HepG2 (cell line): Measurements from ENCODE around the gene ARIH2. TPM values are rescaled to one million over a fixed set of nuclear protein-coding genes. Genes with fewer than 3 reads are reported as not detected.

Experiments used
- DPF2 ChIP-seq: sonication (generic); formaldehyde crosslinking; IDR thresholded peaks from 2 replicates; pipeline ENCODE4 v1.4.0; 2020; ENCODE audit warnings: mild to moderate bottlenecking, low read depth, missing genetic modification reagents, borderline replicate concordance
- DR1 ChIP-seq: sonication (generic); formaldehyde crosslinking; IDR thresholded peaks from 2 replicates; pipeline ENCODE4 v1.8.0; 2021; ENCODE audit warnings: mild to moderate bottlenecking, missing genetic modification reagents, inconsistent platforms
- FOSL1 ChIP-seq: sonication (generic); formaldehyde crosslinking; IDR thresholded peaks from 2 replicates; pipeline ENCODE4 v1.9.0; 2021; ENCODE audit warnings: missing genetic modification reagents, borderline replicate concordance
- FOSL2 ChIP-seq: sonication (generic); formaldehyde crosslinking; IDR thresholded peaks from 2 replicates; pipeline ENCODE4 v1.4.0; 2020; ENCODE audit warnings: missing genetic modification reagents
- HMG20B ChIP-seq: conservative IDR thresholded peaks from 2 replicates; pipeline ENCODE4 v1.6.1; 2016; ENCODE audit warnings: missing genetic modification reagents, missing compliant biosample characterization
- NFRKB ChIP-seq: fragments of 450-650 bp; IDR thresholded peaks from 2 replicates; pipeline ENCODE4 v1.6.1; 2017
- NR3C1 ChIP-seq: sonication (generic); formaldehyde crosslinking; IDR thresholded peaks from 2 replicates; pipeline ENCODE4 v1.4.0; 2020; ENCODE audit warnings: missing genetic modification reagents
- RORA ChIP-seq: sonication (generic); formaldehyde crosslinking; IDR thresholded peaks from 2 replicates; pipeline ENCODE4 v1.5.0; 2020; ENCODE audit warnings: mild to moderate bottlenecking, missing genetic modification reagents, moderate library complexity
- SMAD3 ChIP-seq: sonication (generic); formaldehyde crosslinking; IDR thresholded peaks from 2 replicates; pipeline ENCODE4 v1.4.0; 2020; ENCODE audit warnings: missing genetic modification reagents
- SMAD9 ChIP-seq: sonication (generic); formaldehyde crosslinking; IDR thresholded peaks from 2 replicates; pipeline ENCODE4 v1.5.1; 2020; ENCODE audit warnings: mild to moderate bottlenecking, missing genetic modification reagents
- polyA plus RNA-seq, 8 experiments: library from polyadenylated mRNA; depleted of rRNA in 3 of 8; stranded (reverse) in 7 of 8; unstranded in 1 of 8; fragments of >200 nt; fragmentation: Illumina TruSeq in 4 of 8; extraction: Trizol in 4 of 8; gene quantifications; 2 replicates each; pipeline versions ENCODE4 v1.2.1 to v1.2.3, GENCODE V29; 2011 to 2016; ENCODE audit warnings: low read depth in 4 of 8, missing spikeins in 1 of 8, mixed read lengths in 1 of 8; ENCODE audit not compliant: insufficient read depth in 1 of 8
- total RNA-seq, 5 experiments: library from RNA; depleted of rRNA; stranded (reverse); fragments of >200 nt; fragmentation: Illumina TruSeq; extraction: Trizol; gene quantifications; 2 replicates each; pipeline ENCODE4 v1.2.3, GENCODE V29; 2016; ENCODE audit warnings: low read depth in 1 of 5
- TF ChIP-seq, protein P1 (sequence below), 2 experiments: sonication (generic) in 1 of 2; formaldehyde crosslinking in 1 of 2; IDR thresholded peaks; 2 replicates each; pipeline versions ENCODE4 v1.4.0 to v1.6.1; 2016 to 2020; ENCODE audit warnings: borderline replicate concordance in 1 of 2, low read depth in 1 of 2, mild to moderate bottlenecking in 1 of 2, missing genetic modification reagents in 1 of 2
- TF ChIP-seq, protein P2 (sequence below): IDR thresholded peaks from 2 replicates; pipeline ENCODE4 v1.6.1; 2016
- TF ChIP-seq, protein P3 (sequence below): sonication (generic); formaldehyde crosslinking; IDR thresholded peaks from 2 replicates; pipeline ENCODE4 v1.9.0; 2021; ENCODE audit warnings: missing genetic modification reagents, borderline replicate concordance
- TF ChIP-seq, protein P4 (sequence below): sonication (generic); formaldehyde crosslinking; IDR thresholded peaks from 2 replicates; pipeline ENCODE4 v1.4.0; 2020; ENCODE audit warnings: missing genetic modification reagents, borderline replicate concordance

The ARIH2 gene
- total and polyA plus RNA-seq, 2 of the 13 experiments (the other 11 are each of a cell fraction or from before 2014, with no cell fraction given): 64.8 to 83.3 TPM

DNA sequence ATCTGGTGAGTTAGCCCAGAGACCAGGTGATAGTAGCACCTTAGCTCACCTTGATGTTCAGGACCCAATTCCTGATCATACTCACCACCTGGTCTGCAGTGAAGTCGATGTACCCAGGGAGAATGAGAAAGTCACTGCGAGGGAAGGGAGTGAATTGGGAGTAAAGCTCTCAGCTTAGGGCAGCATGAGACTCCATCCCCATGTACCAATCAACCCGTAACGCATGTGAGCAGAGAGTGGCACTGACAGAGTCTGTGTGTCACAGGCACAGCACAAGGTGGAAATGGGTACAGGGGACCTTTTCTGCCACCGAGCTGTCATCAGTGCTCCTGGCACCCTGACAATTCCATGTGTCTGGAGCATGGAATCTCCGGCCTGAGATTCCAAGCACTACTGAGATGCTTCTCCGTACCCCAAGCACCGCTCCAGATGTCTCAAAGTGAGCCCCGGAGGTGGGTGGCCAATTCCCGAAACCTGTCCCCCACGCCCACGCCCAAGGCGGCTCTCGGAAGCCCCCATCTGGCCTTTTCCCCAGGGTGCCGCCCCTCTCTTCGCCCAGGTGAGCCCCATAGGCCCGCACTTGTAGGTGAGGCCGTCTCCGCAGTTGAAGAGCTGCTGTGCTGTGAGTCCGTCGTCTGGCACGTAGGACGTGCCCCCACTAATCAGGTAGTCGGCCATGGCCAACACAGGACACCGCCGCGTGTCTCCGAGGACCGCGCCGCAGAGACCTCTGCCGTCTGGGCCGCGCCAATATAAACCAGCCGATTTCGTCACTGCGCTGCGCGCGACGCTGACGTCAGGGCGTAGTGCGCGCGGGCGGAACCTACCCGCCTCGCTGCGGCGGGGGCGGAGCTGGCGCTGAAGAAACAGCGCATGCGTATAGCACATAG, 110.3 kb downstream of the ARIH2 start, which contains the start of gene IMPDH2 (continued):
- TF ChIP-seq, protein P1, sequence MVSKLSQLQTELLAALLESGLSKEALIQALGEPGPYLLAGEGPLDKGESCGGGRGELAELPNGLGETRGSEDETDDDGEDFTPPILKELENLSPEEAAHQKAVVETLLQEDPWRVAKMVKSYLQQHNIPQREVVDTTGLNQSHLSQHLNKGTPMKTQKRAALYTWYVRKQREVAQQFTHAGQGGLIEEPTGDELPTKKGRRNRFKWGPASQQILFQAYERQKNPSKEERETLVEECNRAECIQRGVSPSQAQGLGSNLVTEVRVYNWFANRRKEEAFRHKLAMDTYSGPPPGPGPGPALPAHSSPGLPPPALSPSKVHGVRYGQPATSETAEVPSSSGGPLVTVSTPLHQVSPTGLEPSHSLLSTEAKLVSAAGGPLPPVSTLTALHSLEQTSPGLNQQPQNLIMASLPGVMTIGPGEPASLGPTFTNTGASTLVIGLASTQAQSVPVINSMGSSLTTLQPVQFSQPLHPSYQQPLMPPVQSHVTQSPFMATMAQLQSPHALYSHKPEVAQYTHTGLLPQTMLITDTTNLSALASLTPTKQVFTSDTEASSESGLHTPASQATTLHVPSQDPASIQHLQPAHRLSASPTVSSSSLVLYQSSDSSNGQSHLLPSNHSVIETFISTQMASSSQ (IDR thresholded peaks at IDR 0.05; ENCODE audit: low read depth): no peak
- TF ChIP-seq, protein P1 (CRISPR knock-in tag; IDR thresholded peaks at IDR 0.05; ENCODE audit: borderline replicate concordance): peak; percentile 60; the same call in 1 of the 2 replicates
- TF ChIP-seq FOSL2 (CRISPR knock-in tag) (peak; percentile 73), NR3C1 (CRISPR knock-in tag) (no peak), SMAD9 (CRISPR knock-in tag) (no peak), NFRKB (no peak), HMG20B (no peak), DPF2 (CRISPR knock-in tag) (no peak), RORA (CRISPR knock-in tag) (no peak), DR1 (CRISPR knock-in tag) (peak; percentile 99), SMAD3 (CRISPR knock-in tag) (peak; percentile 79), FOSL1 (CRISPR knock-in tag) (no peak)
- TF ChIP-seq, protein P2, sequence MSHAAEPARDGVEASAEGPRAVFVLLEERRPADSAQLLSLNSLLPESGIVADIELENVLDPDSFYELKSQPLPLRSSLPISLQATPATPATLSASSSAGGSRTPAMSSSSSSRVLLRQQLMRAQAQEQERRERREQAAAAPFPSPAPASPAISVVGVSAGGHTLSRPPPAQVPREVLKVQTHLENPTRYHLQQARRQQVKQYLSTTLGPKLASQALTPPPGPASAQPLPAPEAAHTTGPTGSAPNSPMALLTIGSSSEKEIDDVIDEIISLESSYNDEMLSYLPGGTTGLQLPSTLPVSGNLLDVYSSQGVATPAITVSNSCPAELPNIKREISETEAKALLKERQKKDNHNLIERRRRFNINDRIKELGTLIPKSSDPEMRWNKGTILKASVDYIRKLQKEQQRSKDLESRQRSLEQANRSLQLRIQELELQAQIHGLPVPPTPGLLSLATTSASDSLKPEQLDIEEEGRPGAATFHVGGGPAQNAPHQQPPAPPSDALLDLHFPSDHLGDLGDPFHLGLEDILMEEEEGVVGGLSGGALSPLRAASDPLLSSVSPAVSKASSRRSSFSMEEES (CRISPR knock-in tag): peak; percentile 62
- TF ChIP-seq, protein P3, sequence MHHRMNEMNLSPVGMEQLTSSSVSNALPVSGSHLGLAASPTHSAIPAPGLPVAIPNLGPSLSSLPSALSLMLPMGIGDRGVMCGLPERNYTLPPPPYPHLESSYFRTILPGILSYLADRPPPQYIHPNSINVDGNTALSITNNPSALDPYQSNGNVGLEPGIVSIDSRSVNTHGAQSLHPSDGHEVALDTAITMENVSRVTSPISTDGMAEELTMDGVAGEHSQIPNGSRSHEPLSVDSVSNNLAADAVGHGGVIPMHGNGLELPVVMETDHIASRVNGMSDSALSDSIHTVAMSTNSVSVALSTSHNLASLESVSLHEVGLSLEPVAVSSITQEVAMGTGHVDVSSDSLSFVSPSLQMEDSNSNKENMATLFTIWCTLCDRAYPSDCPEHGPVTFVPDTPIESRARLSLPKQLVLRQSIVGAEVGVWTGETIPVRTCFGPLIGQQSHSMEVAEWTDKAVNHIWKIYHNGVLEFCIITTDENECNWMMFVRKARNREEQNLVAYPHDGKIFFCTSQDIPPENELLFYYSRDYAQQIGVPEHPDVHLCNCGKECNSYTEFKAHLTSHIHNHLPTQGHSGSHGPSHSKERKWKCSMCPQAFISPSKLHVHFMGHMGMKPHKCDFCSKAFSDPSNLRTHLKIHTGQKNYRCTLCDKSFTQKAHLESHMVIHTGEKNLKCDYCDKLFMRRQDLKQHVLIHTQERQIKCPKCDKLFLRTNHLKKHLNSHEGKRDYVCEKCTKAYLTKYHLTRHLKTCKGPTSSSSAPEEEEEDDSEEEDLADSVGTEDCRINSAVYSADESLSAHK (CRISPR knock-in tag): 0 out of 2 replicates have a peak, but pooled peaks have one; percentile 60
- TF ChIP-seq, protein P4, sequence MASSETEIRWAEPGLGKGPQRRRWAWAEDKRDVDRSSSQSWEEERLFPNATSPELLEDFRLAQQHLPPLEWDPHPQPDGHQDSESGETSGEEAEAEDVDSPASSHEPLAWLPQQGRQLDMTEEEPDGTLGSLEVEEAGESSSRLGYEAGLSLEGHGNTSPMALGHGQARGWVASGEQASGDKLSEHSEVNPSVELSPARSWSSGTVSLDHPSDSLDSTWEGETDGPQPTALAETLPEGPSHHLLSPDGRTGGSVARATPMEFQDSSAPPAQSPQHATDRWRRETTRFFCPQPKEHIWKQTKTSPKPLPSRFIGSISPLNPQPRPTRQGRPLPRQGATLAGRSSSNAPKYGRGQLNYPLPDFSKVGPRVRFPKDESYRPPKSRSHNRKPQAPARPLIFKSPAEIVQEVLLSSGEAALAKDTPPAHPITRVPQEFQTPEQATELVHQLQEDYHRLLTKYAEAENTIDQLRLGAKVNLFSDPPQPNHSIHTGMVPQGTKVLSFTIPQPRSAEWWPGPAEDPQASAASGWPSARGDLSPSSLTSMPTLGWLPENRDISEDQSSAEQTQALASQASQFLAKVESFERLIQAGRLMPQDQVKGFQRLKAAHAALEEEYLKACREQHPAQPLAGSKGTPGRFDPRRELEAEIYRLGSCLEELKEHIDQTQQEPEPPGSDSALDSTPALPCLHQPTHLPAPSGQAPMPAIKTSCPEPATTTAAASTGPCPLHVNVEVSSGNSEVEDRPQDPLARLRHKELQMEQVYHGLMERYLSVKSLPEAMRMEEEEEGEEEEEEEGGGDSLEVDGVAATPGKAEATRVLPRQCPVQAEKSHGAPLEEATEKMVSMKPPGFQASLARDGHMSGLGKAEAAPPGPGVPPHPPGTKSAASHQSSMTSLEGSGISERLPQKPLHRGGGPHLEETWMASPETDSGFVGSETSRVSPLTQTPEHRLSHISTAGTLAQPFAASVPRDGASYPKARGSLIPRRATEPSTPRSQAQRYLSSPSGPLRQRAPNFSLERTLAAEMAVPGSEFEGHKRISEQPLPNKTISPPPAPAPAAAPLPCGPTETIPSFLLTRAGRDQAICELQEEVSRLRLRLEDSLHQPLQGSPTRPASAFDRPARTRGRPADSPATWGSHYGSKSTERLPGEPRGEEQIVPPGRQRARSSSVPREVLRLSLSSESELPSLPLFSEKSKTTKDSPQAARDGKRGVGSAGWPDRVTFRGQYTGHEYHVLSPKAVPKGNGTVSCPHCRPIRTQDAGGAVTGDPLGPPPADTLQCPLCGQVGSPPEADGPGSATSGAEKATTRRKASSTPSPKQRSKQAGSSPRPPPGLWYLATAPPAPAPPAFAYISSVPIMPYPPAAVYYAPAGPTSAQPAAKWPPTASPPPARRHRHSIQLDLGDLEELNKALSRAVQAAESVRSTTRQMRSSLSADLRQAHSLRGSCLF: 0 out of 2 replicates have a peak, but pooled peaks have one; percentile 71
